Activated CD4-positive, CD25-positive, alpha-beta regulatory T cell treated with anti-CD3 and anti-CD28 coated beads, Interleukin-2, amount 50 U/mL, for 16 hours (primary cell): Measurements from ENCODE around the gene TBKBP1.

Experiments used
- DNase-seq: peaks from one replicate; pipeline ENCODE4 v3.0.0-alpha.2; 2020; ENCODE audit warnings: low read depth, low spot score

Gene TBKBP1

GRCh38 chr17:47697906-47698711 is 4.1 kb downstream of the TBKBP1 start:
- no peak for DNase-seq

GRCh38 chr17:47698749-47699535 is 5.0 kb downstream of the TBKBP1 start:
- peak; percentile 72 for DNase-seq

- no peak for DNase-seq
Observed at GRCh38 chr17:47699536-47699840, 5.5 kb downstream of the TBKBP1 start.

DNA sequence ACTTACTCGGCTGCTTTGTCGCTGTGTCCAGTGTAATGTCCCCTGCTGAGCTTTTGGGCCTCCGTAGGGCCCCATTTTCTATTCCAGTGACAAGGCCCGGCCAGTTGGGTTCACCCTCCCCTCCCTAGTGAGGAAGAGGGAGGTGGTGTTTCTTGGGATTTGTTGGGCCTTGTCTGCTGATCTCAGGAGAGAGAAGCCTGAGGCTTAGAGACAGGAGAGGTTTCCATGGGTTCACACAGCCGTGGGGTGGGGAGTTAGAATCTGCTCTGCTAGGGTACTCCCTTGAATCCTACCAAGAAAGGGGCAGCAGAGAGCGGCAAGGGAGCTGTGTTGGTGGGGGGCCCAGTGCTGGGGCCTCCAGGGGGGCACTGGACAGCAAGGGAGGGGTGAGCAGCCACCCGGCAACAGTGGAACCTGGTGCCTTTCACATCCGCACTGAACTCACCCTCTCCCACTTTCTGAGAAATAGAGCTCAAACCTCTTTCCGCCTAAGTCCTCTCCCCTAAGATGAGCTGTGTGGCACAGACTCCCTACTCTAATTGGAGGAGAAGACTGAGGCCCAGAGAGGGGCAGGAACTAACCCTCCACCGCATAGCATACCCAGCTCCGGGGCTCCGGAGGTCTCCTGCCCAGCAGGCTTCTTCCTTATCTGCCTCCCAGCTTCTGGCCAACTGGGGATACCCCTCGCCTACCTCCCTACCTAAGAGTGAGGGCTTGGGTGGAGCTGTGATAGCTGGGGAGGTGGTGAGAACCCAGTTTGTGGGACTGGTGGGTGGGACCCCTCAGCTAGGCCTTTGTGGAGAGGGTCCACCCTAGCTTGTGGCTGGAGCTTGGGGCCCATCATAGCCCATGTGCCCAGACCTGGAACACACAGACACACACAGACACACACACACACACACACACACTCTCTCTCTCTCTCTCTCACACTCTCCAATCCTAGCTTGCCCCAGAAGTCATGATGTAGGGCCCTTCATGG is 6.8 kb downstream of the TBKBP1 start:
- DNase-seq = no peak

GRCh38 chr17:47701608-47702007 is 7.6 kb downstream of the TBKBP1 start:
- no peak for DNase-seq

- no peak for DNase-seq
Observed at GRCh38 chr17:47702391-47702995, 8.5 kb downstream of the TBKBP1 start.

DNA sequence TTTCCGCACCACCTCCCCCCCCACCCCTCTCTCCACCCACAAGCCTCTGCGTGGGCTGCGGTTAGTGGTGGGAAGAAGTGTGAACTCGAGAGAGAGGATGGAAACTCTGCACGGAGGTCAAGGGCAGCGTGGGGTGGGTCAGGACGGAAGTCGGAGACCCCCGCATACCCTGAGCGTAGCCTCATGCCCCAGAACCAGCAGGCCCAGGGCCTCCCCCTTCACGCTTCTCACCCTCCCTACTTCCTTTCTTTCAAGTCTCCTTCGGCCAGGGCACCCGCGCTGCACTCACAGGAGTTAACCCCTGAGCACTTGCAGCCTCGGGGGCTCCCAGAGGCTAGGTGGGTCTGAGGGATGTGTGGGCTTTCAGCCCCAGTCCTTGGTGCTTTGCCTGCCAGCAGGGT is 9.2 kb downstream of the TBKBP1 start:
- DNase-seq = no peak

GRCh38 chr17:47703671-47704070 is 9.7 kb downstream of the TBKBP1 start:
- DNase-seq = no peak

DNA sequence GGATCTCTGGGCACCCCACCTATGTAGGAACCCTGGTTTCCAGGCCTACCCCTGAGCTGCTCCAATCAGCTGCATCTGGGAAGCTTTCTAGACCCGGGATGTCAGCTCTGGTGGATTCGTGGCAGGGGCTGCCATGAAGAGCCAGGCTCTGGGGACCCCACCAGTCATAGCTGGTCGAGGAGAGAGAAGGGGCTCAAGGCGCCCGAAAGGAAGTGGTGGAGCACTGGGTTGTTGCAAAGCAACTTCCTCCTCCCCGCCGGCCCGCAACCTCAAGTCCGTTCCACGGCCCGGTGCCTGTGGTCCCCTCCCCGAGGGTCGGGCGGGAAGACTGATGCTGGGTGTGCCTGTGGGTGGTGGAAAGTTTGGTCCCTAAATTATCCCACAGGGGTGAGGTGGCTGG is 10.2 kb downstream of the TBKBP1 start:
- no peak for DNase-seq

DNA sequence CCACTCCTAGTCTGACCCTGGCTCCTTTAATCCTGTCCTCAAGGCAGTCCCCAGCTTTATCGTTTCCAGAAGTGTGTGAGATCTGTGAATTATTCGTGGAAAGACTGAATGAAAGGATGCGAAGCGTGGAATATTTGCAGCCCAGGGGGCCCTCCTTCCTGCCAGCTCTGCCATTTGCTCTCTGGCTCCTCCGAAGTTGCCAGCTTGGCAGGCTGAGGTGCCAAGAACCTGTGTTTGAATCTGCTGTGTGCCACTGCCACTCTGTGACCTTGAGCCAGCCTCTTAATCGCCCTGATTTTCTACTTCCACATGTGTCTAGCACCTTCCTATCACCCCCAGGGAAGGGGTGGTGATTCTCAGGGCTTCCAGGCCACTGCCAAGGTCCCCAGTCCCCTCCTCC is 10.8 kb downstream of the TBKBP1 start:
- DNase-seq = no peak

DNA sequence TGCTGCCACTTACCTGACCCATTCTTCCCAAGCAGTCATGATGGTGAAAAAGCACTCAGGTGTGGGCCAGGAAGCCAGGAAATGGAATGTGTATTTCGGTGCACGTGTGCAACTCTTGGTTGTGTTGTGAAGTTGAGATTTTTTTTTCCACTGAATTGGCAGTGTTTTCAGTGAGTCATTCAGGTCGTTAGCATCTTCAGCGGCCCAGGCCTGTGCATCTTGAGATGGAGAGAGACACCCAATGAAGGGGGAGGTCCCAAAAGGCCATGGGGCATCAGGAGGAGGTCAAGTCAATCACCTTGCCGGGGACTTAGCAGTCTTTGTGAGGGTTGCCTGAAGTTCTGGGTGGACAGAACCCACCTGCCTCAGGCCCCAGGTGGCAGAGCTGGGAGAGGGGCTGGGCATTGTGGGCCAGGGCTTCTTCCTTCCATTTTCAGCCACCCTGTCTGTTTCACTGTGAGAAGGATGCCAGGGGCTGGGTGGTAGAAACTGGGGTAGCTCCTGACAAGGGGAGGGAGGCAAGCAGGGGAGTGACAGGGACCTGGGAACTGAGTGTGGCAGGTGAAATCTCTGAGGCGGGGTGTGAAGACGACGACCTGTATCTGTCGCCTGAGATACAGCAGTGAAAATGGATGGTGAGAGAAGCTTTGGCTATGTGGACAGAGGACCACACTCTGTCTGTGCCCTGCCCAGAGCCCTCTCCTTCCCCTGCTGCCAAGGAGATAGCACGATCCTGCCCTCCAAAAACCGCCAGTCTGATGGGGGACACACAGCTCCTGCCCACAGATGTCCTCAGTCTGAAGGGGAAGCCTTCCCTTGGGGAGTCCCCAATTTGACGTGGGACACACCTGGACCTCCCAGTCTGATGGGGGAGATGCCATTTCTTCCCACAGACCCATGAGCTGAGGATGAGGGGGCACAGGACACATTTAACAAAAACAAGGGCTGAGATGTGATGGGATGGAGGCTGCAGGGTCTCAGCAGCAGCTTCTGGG is 11.9 kb downstream of the TBKBP1 start:
- DNase-seq = no peak

DNA sequence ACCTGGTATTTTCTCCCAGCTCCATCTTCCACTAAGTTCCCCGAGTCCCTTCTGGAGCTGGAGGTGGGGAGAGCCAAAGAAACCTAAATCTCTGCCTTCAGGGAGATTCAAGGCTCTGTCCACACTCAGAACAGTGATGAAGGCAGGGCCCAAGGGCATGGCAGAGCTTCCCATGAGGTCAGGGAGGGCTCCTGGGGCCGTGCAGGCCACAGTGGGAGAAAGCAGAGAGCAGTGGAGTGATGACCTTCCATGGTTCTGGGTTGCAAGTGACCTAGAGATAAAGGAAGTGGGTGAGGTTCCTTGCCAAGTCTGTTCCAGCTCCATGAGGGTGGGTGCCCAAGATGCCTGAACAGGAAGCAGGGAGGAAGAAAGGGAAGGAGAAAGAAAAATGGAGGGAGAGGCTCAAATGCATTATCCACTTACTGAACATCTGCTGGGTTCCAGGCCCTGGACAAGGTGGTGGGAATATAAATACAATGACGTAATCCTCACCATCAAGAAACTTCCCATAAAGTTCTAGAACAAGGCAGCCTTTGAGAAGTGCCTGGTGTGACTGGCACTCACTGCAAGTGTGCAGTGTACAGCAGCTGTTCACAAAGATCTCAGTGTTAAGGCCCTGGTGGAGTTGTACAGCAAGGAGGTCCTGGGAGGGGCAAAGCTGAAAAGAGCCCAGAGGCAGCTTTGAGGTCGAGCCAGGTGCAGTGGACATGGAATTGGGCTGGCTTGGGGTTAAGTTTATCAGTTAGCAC is 13.3 kb downstream of the TBKBP1 start:
- no peak for DNase-seq

- DNase-seq = no peak
Observed at GRCh38 chr17:47707884-47708283, 13.9 kb downstream of the TBKBP1 start.

DNA sequence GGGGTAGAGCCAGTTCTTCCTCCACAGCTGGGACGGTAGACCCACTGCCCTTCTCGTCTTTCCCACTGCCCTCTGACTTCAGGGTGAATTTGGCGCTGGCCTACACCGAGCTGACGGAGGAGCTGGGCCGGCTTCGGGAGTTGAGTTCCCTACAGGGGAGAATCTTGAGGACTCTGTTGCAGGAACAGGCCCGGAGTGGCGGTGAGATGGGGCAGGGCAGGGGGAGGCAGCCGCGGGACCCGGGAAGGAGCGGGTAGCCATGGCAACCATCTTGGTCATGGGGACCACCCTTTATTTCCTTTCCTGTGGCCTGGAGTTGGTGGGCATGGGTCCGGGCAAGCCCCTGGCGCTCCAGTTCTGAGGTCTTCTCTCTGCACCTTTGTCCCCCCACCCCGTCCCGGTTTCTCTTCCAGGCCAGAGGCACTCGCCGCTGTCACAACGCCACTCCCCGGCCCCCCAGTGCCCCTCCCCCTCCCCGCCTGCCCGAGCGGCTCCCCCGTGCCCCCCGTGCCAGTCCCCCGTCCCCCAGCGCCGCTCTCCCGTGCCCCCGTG is 14.4 kb downstream of the TBKBP1 start:
- no peak for DNase-seq

GRCh38 chr17:47708864-47709541 is 15.0 kb downstream of the TBKBP1 start:
- no peak for DNase-seq

DNA sequence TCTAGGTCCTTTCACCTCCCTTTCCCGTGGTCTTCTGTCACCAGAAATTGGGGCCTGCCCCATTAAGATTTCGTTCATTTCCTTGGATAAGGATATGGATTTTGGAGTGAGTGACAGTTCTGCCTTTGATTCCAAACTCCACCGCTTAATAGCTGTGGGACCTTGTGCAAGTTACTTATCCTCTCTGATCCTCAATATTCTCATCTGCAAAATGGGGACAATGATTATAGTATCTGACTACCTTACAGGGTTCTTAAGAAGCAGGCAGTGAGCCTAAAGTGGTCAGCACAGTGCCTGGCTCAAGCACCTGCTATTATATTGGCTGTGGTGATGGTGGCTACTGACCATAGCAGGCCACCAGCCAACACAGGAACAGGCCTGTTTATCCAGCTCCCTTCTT is 15.6 kb downstream of the TBKBP1 start:
- DNase-seq = no peak

GRCh38 chr17:47711366-47712099 is 17.6 kb downstream of the TBKBP1 start:
- DNase-seq = no peak
